Measurements from ENCODE around the gene PNISR.

Gene PNISR

GRCh38 chr6:99369533-99369932 is 55.6 kb downstream of the PNISR start:
- no peak for TF ChIP-seq CTCF (IDR thresholded peaks at IDR 0.05; ENCODE audit: low read depth, low read length)

GRCh38 chr6:99366852-99367251 is 58.3 kb downstream of the PNISR start:
- no peak for TF ChIP-seq CTCF (IDR thresholded peaks at IDR 0.05; ENCODE audit: low read depth, low read length)
- H3K4me3 ChIP-seq (ENCODE audit: low read depth, low read length): no peak overlapping the region

More at GRCh38 chr6:99369533-99369932, 55.6 kb downstream of the PNISR start:
- H3K4me3 ChIP-seq (ENCODE audit: low read depth, low read length): no peak overlapping the region

GRCh38 chr6:99364026-99364425 is 61.1 kb downstream of the PNISR start:
- no peak for TF ChIP-seq CTCF (IDR thresholded peaks at IDR 0.05; ENCODE audit: low read depth, low read length)
- H3K4me3 ChIP-seq (ENCODE audit: low read depth, low read length): no peak overlapping the region

- no peak overlapping the region for H3K4me3 ChIP-seq (ENCODE audit: low read depth, low read length)
- TF ChIP-seq CTCF (IDR thresholded peaks at IDR 0.05; ENCODE audit: low read depth, low read length): no peak
Observed at GRCh38 chr6:99362678-99363268, 62.3 kb downstream of the PNISR start.

- TF ChIP-seq CTCF (IDR thresholded peaks at IDR 0.05; ENCODE audit: low read depth, low read length): no peak
- no peak overlapping the region for H3K4me3 ChIP-seq (ENCODE audit: low read depth, low read length)
Observed at GRCh38 chr6:99359800-99360199, 65.3 kb downstream of the PNISR start.

GRCh38 chr6:99356641-99357040 is 68.5 kb downstream of the PNISR start:
- H3K4me3 ChIP-seq (ENCODE audit: low read depth, low read length): no peak overlapping the region
- TF ChIP-seq CTCF (IDR thresholded peaks at IDR 0.05; ENCODE audit: low read depth, low read length): no peak

GRCh38 chr6:99354983-99355382 is 70.1 kb downstream of the PNISR start:
- TF ChIP-seq CTCF (IDR thresholded peaks at IDR 0.05; ENCODE audit: low read depth, low read length): no peak
- H3K4me3 ChIP-seq (ENCODE audit: low read depth, low read length): no peak overlapping the region
